ENCODE results near the gene STAT6.

STAT6 gene

DNA sequence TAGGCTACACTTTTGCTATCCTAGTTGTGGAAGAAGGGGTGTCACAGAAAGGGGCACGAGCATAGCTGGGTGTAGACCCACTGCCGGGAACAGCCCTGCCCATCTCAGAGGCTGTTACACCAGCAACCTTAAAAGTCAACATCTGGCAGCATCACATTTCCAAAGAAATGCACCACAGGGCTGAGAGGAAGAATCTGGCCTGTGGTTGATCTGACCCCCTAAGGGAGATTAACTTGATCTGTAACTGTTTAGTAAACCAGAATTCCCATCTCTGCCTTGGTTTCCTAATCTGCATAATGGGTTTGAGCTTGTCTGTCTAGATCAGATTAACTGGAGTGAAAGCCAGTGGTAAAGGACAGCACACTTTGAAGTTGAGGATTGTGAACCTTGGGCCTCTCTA, 34.9 kb upstream of the STAT6 start:
- H2BK5ac ChIP-seq (ENCODE audit: low read depth, low read length, poor library complexity, severe bottlenecking), result no peak overlapping the region
- no peak overlapping the region for H3K18ac ChIP-seq (ENCODE audit: low read depth in 1 of 2, low read length in 2 of 2)

DNA sequence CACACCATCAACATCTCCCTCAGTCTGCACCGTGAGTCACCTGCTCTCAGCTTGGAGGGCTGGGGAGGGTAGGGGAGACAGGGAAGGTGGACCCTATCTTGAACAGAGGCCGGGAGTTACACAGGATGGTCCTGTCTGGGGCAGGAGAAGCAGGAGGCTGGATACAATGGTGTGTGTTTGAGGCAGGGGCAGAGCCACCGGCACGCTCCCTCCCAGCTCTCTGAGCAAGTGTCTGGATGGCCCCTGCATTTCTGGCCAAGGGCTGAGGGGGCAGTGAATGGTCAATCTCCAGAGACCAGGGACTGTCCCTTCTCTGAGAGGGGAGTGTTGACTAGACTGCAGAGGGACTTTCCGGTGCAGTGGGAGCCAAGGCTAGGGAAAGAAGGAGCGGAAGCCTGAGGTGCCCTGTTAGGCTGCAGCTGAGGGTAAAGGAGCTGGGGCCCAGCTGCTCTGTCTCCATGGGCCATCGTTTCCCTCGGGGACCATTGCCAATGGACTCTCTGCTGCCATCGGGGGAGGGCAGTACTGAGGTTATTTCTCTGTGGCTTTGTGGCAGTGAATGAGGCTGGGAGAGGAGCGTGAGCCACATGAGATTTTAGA, 34.4 kb upstream of the STAT6 start:
- Histone ChIP-seq H2BK5ac (ENCODE audit: low read depth, low read length, poor library complexity, severe bottlenecking) (no peak overlapping the region), H3K27ac (ENCODE audit: low read length, poor library complexity, severe bottlenecking) (no peak overlapping the region), H2BK12ac (ENCODE audit: low read length in 2 of 2) (no peak overlapping the region), H3K9ac (ENCODE audit: low read length) (peak overlapping the region; percentile 83), H2BK15ac (ENCODE audit: low read depth, poor library complexity, severe bottlenecking) (no peak overlapping the region), H3K9me3 (ENCODE audit: control insufficient read depth, low read length) (no peaks in the 10 kb centered on the region), H2AFZ (ENCODE audit: low read depth, low read length) (no peak overlapping the region), H2BK120ac (ENCODE audit: low read depth, low read length) (no peak overlapping the region), H3K4me1 (ENCODE audit: control insufficient read depth, insufficient read depth, low read depth, low read length) (peaks cover 38% of the 10 kb centered on the region), H3K79me1 (replicated peaks; ENCODE audit: low read length, poor library complexity, severe bottlenecking) (peaks cover 53% of the 10 kb centered on the region), H3K14ac (ENCODE audit: low read length in 2 of 2) (no peak overlapping the region), H3K4me3 (ENCODE audit: insufficient read depth in 1 of 2, low read depth in 1 of 2, low read length in 2 of 2) (no peak overlapping the region), H2AK5ac (ENCODE audit: low read length, severe bottlenecking) (no peak overlapping the region), H3K27me3 (ENCODE audit: control insufficient read depth in 1 of 2, insufficient read depth in 1 of 2, low read length in 2 of 2) (no peaks in the 10 kb centered on the region), H3K4ac (ENCODE audit: low read depth in 1 of 2, low read length in 2 of 2) (no peak overlapping the region), H3K23ac (ENCODE audit: low read length in 2 of 2) (no peak overlapping the region), H4K8ac (ENCODE audit: low read length) (no peak overlapping the region), H3K18ac (ENCODE audit: low read depth in 1 of 2, low read length in 2 of 2) (no peak overlapping the region), H4K91ac (ENCODE audit: low read length) (no peak overlapping the region), H3K4me2 (ENCODE audit: low read length, poor library complexity, severe bottlenecking) (no peak overlapping the region), H3K36me3 (ENCODE audit: control insufficient read depth in 1 of 2, insufficient read depth in 2 of 2, low read depth in 1 of 2, low read length in 2 of 2) (peaks cover 73 to 89% of the 10 kb centered on the region in 2 experiments)
- WGBS, result 94% methylated on average over 7 of the region's 10 CpGs
- DNase-seq, result no peak

More for the DNA sequence above, 34.9 kb upstream of the STAT6 start:
- 100% methylated on average over 2 of the region's 2 CpGs for WGBS
- Histone ChIP-seq H2BK12ac (ENCODE audit: low read length in 2 of 2) (no peak overlapping the region), H4K8ac (ENCODE audit: low read length) (no peak overlapping the region), H3K4me3 (ENCODE audit: insufficient read depth in 1 of 2, low read depth in 1 of 2, low read length in 2 of 2) (no peak overlapping the region), H4K91ac (ENCODE audit: low read length) (no peak overlapping the region), H3K14ac (ENCODE audit: low read length in 2 of 2) (no peak overlapping the region), H3K36me3 (ENCODE audit: control insufficient read depth in 1 of 2, insufficient read depth in 2 of 2, low read depth in 1 of 2, low read length in 2 of 2) (peaks cover 72 to 90% of the 10 kb centered on the region in 2 experiments), H2BK120ac (ENCODE audit: low read depth, low read length) (no peak overlapping the region), H3K23ac (ENCODE audit: low read length in 2 of 2) (no peak overlapping the region), H3K27me3 (ENCODE audit: control insufficient read depth in 1 of 2, insufficient read depth in 1 of 2, low read length in 2 of 2) (no peaks in the 10 kb centered on the region), H3K4me1 (ENCODE audit: control insufficient read depth, insufficient read depth, low read depth, low read length) (peaks cover 41% of the 10 kb centered on the region), H2AK5ac (ENCODE audit: low read length, severe bottlenecking) (no peak overlapping the region), H2AFZ (ENCODE audit: low read depth, low read length) (no peak overlapping the region), H3K9ac (ENCODE audit: low read length) (peak overlapping the region; percentile 83), H3K27ac (ENCODE audit: low read length, poor library complexity, severe bottlenecking) (no peak overlapping the region), H3K9me3 (ENCODE audit: control insufficient read depth, low read length) (no peaks in the 10 kb centered on the region), H3K79me1 (replicated peaks; ENCODE audit: low read length, poor library complexity, severe bottlenecking) (peaks cover 53% of the 10 kb centered on the region), H3K4ac (ENCODE audit: low read depth in 1 of 2, low read length in 2 of 2) (no peak overlapping the region), H2BK15ac (ENCODE audit: low read depth, poor library complexity, severe bottlenecking) (no peak overlapping the region), H3K4me2 (ENCODE audit: low read length, poor library complexity, severe bottlenecking) (no peak overlapping the region)
- no peak for DNase-seq

DNA sequence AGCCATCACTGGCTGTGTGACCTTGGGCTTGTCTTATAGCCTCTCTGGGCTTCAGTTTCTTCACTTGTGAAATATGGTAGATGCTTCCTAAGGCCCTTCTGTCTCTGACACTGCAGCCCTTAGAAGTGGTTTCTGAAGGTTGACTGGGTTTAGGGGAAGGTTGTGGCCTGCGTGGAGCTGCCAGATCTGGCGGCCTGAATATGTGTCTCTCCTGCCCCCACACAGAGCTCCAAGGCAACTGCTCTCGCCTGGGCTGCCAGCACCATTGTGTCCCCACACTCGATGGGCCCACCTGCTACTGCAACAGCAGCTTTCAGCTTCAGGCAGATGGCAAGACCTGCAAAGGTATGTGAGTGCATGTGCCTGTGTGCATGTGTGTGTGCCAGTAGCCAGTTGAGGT, 32.3 kb upstream of the STAT6 start:
- no peak overlapping the region for H4K91ac ChIP-seq (ENCODE audit: low read length)
- peak overlapping the region in 1 of 2 experiments; percentile 37 for H3K18ac ChIP-seq (ENCODE audit: low read depth in 1 of 2, low read length in 2 of 2)
- no peak overlapping the region for H3K4me3 ChIP-seq (ENCODE audit: insufficient read depth in 1 of 2, low read depth in 1 of 2, low read length in 2 of 2)
- no peak overlapping the region for H2AK5ac ChIP-seq (ENCODE audit: low read length, severe bottlenecking)
- H3K36me3 ChIP-seq (ENCODE audit: control insufficient read depth in 1 of 2, insufficient read depth in 2 of 2, low read depth in 1 of 2, low read length in 2 of 2), result peaks cover 82 to 97% of the 10 kb centered on the region in 2 experiments
- H2BK5ac ChIP-seq (ENCODE audit: low read depth, low read length, poor library complexity, severe bottlenecking), result no peak overlapping the region
- WGBS, result 92% methylated on average over 4 of the region's 4 CpGs
- H4K8ac ChIP-seq (ENCODE audit: low read length), result no peak overlapping the region
- peaks cover 53% of the 10 kb centered on the region for H3K79me1 ChIP-seq (replicated peaks; ENCODE audit: low read length, poor library complexity, severe bottlenecking)
- peak overlapping the region in 1 of 2 experiments; percentile 14 for H3K23ac ChIP-seq (ENCODE audit: low read length in 2 of 2)
- no peak overlapping the region for H2BK120ac ChIP-seq (ENCODE audit: low read depth, low read length)
- H3K14ac ChIP-seq (ENCODE audit: low read length in 2 of 2), result no peak overlapping the region
- H3K4ac ChIP-seq (ENCODE audit: low read depth in 1 of 2, low read length in 2 of 2), result no peak overlapping the region
- no peak for DNase-seq
- no peak overlapping the region for H2AFZ ChIP-seq (ENCODE audit: low read depth, low read length)
- no peak overlapping the region for H2BK15ac ChIP-seq (ENCODE audit: low read depth, poor library complexity, severe bottlenecking)
- H2BK12ac ChIP-seq (ENCODE audit: low read length in 2 of 2), result peak overlapping the region in 1 of 2 experiments; percentile 38
- H3K9ac ChIP-seq (ENCODE audit: low read length), result peak overlapping the region; percentile 83
- H3K27ac ChIP-seq (ENCODE audit: low read length, poor library complexity, severe bottlenecking), result no peak overlapping the region
- H3K4me1 ChIP-seq (ENCODE audit: control insufficient read depth, insufficient read depth, low read depth, low read length), result peaks cover 28% of the 10 kb centered on the region
- no peaks in the 10 kb centered on the region for H3K9me3 ChIP-seq (ENCODE audit: control insufficient read depth, low read length)
- H3K4me2 ChIP-seq (ENCODE audit: low read length, poor library complexity, severe bottlenecking), result no peak overlapping the region
- H3K27me3 ChIP-seq (ENCODE audit: control insufficient read depth in 1 of 2, insufficient read depth in 1 of 2, low read length in 2 of 2), result no peaks in the 10 kb centered on the region

DNA sequence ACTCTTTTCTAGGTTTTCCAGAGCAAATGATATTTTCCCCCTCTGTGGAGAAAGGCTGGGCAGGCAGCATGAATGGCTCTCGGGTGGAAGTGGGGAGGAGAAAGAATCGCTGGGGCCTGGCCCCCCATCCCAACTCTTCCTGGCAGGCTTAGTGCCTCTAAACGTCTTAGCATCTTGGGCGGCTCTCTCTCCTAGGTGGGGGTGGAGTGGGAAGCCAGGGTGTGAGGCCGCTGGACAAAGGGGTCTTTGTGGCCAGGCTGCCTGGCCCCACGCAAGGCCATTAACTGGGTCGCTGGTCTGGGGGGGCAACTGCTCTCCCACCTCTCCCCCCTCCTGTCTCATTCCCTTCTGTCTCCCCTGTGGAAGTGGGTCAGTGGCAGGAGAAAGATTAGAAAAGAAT, 31.6 kb upstream of the STAT6 start:
- no peak overlapping the region for H3K27ac ChIP-seq (ENCODE audit: low read length, poor library complexity, severe bottlenecking)
- no peak overlapping the region for H2BK15ac ChIP-seq (ENCODE audit: low read depth, poor library complexity, severe bottlenecking)
- H4K8ac ChIP-seq (ENCODE audit: low read length), result no peak overlapping the region
- H2AFZ ChIP-seq (ENCODE audit: low read depth, low read length), result no peak overlapping the region
- no peak overlapping the region for H2BK5ac ChIP-seq (ENCODE audit: low read depth, low read length, poor library complexity, severe bottlenecking)
- H2BK12ac ChIP-seq (ENCODE audit: low read length in 2 of 2), result no peak overlapping the region
- H3K4me2 ChIP-seq (ENCODE audit: low read length, poor library complexity, severe bottlenecking), result no peak overlapping the region
- no peak overlapping the region for H3K23ac ChIP-seq (ENCODE audit: low read length in 2 of 2)
- no peak overlapping the region for H3K18ac ChIP-seq (ENCODE audit: low read depth in 1 of 2, low read length in 2 of 2)
- peaks cover 57% of the 10 kb centered on the region for H3K79me1 ChIP-seq (replicated peaks; ENCODE audit: low read length, poor library complexity, severe bottlenecking)
- no peak overlapping the region for H3K14ac ChIP-seq (ENCODE audit: low read length in 2 of 2)
- H3K4ac ChIP-seq (ENCODE audit: low read depth in 1 of 2, low read length in 2 of 2), result no peak overlapping the region
- H4K91ac ChIP-seq (ENCODE audit: low read length), result no peak overlapping the region
- H3K36me3 ChIP-seq (ENCODE audit: control insufficient read depth in 1 of 2, insufficient read depth in 2 of 2, low read depth in 1 of 2, low read length in 2 of 2), result peaks cover 88 to 96% of the 10 kb centered on the region in 2 experiments
- WGBS, result 88% methylated on average over 5 of the region's 7 CpGs
- no peaks in the 10 kb centered on the region for H3K27me3 ChIP-seq (ENCODE audit: control insufficient read depth in 1 of 2, insufficient read depth in 1 of 2, low read length in 2 of 2)
- no peak overlapping the region for H2AK5ac ChIP-seq (ENCODE audit: low read length, severe bottlenecking)
- H3K4me1 ChIP-seq (ENCODE audit: control insufficient read depth, insufficient read depth, low read depth, low read length), result peaks cover 23% of the 10 kb centered on the region
- H3K9me3 ChIP-seq (ENCODE audit: control insufficient read depth, low read length), result no peaks in the 10 kb centered on the region
- H2BK120ac ChIP-seq (ENCODE audit: low read depth, low read length), result no peak overlapping the region
- peak overlapping the region; percentile 83 for H3K9ac ChIP-seq (ENCODE audit: low read length)
- DNase-seq, result no peak
- H3K4me3 ChIP-seq (ENCODE audit: insufficient read depth in 1 of 2, low read depth in 1 of 2, low read length in 2 of 2), result no peak overlapping the region

Measured in mesenchymal stem cell (in vitro differentiated cells and primary cell).